HG03159 (cell line): ENCODE measurements around the gene PRPF8.
"Not testable (repeated sequence)": the region's sequence is repeated elsewhere in the genome, so short reads cannot be mapped to it uniquely, and the experiment has no call there.

Experiments used
- ATAC-seq: cut with Tn5 transposase; IDR thresholded peaks from one replicate; pipeline ENCODE4 v1.9.1; 2021; ENCODE audit warnings: mild to moderate bottlenecking, moderate library complexity; ENCODE audit not compliant: unreplicated experiment

The PRPF8 gene

GRCh38 chr17:1684378-1685189 is at the start of gene PRPF8:
PRPF8 (minus strand) TSS chr17:1684867; CDS start chr17:1684571, 296 bp downstream.
- ATAC-seq = peak; percentile 96

- no peak for ATAC-seq
Measured at GRCh38 chr17:1733759-1734158, 49.1 kb upstream of the PRPF8 start.

- no peak for ATAC-seq
Measured at GRCh38 chr17:1732833-1733321, 48.2 kb upstream of the PRPF8 start.

GRCh38 chr17:1732241-1732832 is 47.7 kb upstream of the PRPF8 start:
- ATAC-seq = no peak

GRCh38 chr17:1731194-1731506 is 46.5 kb upstream of the PRPF8 start:
- ATAC-seq = no peak

- ATAC-seq = no peak
Measured at GRCh38 chr17:1730326-1731193, 45.9 kb upstream of the PRPF8 start.

GRCh38 chr17:1729966-1730325 is 45.3 kb upstream of the PRPF8 start:
- ATAC-seq = no peak

- no peak for ATAC-seq
Measured at GRCh38 chr17:1727876-1728630, 43.4 kb upstream of the PRPF8 start.

- ATAC-seq = no peak
Measured at GRCh38 chr17:1727258-1727789, 42.7 kb upstream of the PRPF8 start.

GRCh38 chr17:1726626-1727257 is 42.1 kb upstream of the PRPF8 start:
- ATAC-seq = no peak

GRCh38 chr17:1725642-1726511 is 41.2 kb upstream of the PRPF8 start:
- ATAC-seq = no peak

- ATAC-seq = peak; percentile 9
Measured at GRCh38 chr17:1724869-1725641, 40.4 kb upstream of the PRPF8 start.

GRCh38 chr17:1724351-1724868 is 39.7 kb upstream of the PRPF8 start, which contains the start of gene WDR81:
WDR81 (plus strand) TSS chr17:1724704; CDS start chr17:1724960, 256 bp downstream.
- peak; percentile 54 for ATAC-seq

GRCh38 chr17:1722022-1722421 is 37.4 kb upstream of the PRPF8 start:
- ATAC-seq = not testable (repeated sequence)

- no peak for ATAC-seq
Measured at GRCh38 chr17:1720856-1721386, 36.3 kb upstream of the PRPF8 start.

GRCh38 chr17:1718362-1719165 is 33.9 kb upstream of the PRPF8 start:
- ATAC-seq = no peak
